ENCODE results near the gene PANK2.
A peak's percentile ranks its signal among the peaks of the same experiment; 100 is the strongest.
"Not testable (repeated sequence)": the region's sequence is repeated elsewhere in the genome, so short reads cannot be mapped to it uniquely, and the experiment has no call there.

The PANK2 gene

DNA sequence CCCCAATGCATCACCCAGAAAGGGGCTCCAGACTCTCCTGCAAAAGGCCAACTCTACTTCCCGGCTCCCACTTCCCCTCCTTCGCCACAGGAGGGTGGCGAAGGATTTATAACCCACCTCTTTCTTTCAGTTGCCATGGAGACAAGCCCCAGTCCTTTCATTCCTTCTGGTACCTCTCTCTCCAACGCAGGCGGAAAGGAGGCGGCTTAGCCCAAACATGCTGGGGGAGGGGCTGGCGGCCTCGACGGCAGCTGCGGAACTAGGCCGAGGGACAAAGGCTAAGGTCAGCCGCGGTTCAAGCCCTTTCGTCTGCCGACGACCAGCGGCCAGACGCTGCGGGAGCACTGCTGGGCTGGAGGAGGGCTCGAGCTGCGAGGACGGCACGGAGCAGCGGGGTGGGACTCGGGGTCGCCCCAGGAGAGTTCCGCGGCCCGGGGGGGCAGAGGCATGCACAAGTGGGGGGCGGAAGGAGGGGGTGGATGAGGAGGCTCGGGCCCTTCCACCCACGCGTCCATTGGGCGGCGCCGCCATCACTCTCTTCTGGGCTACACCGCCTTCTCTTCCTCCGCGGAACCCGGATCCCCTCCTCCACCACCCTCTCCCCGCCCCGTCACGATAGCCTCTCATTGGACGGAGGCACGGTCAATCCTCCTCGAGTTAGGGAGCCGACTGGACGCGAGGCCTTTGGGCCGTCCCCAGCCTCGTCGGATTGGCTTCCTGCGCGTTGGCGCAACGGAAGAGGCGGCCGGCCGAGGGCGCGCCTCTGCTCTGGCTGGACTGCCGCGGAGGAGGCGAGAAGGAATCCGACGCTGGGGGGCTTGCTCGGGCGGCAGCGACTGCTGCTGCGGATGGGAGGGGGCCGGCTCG lies at the start of gene PANK2:
PANK2 (plus strand) TSS at position 766 of the 867 bp plus-strand sequence.
- DNase-seq (ENCODE audit: low read depth), result peak; percentile 97

DNA sequence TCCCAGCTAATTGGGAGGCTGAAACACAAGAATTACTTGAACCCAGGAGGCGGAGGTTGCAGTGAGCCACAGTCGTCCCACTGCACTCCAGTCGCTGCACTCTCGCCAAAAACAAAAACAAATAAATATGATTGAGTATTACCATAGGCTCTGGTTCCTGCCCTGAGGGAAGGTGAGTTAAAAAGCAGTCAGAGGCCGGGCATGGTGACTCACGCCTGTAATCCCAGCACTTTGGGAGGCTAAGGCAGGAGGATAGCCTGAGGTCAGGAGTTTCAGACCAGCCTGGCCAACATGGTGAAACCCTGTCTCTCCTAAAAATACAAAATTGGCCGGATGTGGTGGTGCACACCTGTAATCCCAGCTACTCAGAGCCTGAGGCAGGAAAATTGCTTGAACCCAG lies 49.0 kb upstream of the PANK2 start:
- not testable (repeated sequence) for DNase-seq (ENCODE audit: low read depth)

DNA sequence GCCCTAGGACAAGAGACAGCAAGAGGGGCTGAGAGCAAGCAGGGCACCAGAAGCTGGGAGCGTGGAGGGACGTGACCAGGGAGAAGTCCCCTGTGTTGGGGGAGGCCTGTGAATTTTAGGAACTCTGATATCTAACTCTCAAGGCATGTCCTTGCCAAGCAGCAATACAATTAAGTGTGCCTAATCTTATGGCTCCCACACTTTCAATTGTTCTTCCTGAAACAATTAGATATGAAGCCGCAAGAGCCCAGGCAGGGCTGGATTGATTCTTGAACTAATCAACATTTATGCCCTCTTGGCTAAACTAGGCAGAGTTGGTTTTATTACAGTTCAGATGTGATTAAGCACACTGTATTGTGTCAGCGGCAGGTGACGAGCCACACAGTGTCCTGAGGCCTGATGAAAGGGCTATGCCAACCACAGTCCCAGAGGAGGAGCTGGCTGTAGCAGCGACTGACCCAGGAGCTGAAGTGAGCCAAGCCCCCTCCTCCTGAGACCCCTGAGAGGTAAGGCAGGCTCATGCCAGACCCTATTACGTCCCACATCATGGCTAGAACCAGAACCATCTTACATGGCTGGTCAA lies 46.7 kb upstream of the PANK2 start:
- DNase-seq (ENCODE audit: low read depth), result no peak

DNA sequence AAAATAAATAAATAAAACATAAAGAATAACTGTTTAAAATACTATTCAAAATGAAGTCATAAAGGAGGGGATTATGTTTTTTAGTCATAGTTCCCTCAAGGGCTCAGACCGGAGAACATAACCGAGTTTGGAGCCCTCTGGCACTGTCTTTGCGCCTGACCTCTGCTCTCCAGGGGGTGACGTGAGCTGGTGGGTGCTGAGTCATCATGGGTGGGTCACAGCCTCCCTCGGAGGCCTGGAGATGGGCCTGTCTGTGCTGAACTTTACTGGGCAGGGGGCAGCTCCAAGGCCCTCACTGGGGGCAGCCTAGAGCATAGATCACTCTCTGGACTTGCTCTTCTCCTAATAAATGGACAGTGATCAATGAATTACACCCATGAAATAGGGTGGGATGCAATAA lies 45.7 kb upstream of the PANK2 start:
- DNase-seq (ENCODE audit: low read depth), result no peak

DNA sequence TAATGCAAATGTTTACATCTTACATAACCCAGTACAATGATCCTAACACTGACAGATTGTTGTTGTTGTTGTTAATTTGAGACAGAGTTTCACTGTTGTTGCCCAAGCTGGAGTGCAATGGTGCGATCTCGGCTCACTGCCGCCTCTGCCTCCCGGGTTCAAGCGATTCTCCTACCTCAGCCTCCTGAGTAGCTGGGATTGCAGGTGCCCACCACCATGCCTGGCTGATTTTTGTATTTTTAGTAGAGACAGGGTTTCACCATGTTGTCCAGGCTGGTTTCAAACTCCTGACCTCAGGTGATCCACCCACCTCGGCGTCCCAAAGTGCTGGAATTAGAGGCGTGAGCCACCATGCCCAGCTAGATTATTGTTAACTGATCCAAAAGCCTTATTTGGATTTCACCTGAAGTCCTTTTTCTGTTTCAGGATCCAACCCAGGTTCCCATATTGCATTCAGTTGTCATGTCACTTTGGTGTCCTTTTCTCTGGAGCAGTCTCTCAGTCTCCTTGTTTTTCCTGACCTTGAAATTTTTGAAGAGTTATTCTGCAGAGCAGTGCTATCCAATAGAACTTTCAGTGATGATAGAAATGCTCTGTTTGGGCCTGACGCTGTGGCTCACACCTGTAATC lies 45.1 kb upstream of the PANK2 start:
- DNase-seq (ENCODE audit: low read depth), result not testable (repeated sequence)

DNA sequence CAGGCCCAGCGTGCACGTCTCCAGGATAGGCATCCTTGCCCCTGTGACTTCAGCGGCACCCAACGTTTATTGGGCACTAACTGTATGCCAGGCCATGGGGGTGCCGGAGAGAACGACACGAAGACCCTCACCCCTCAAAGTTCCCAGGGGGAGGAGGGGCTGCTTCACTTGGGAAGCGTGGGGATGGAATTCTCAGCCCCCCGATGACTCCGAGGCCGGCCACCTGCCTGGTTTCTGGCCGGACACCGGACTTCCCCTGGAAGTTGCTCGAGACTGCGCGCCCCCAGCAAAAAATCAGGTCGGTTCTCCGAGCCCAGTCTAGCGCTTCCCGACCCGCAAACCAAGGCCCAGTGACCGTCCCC lies 42.8 kb upstream of the PANK2 start:
- no peak for DNase-seq (ENCODE audit: low read depth)

DNA sequence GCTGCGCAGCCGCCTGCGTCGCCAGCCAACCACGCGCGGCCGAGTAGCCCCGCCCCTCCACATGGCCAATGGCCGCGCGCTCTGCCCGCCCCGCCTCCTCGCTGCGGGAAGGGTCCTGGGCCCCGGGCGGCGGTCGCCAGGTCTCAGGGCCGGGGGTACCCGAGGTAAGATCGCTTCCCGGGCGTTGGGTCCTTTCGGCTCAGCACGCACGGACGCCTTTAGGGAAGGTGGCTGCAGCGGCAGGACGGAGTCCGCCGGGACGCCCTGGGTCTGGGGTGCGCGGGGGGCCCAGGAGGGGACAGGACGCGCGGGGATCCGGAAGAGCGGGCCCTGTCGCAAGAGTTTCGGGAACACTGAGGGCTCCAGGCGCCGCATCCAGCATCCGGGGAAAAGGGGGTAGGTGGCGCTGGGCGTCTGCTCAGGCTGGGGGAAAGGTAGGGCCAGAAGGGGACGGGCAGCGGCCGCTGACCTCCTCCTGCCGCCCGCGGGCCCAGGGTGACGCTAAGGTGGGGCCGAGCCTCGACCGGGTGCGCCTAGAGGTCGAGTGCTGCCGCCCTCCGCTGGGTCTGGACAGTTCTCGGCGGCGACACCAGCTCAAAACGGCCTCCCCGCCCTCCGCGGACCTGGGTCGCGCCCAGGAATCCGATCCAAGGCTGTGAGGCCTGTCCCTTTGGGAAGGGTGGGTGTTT lies 42.3 kb upstream of the PANK2 start, which contains the start of gene MAVS:
MAVS (plus strand) TSS at position 95 of the 689 bp plus-strand sequence. CDS start 7,791 bp downstream, outside the sequence.
- peak; percentile 75 for DNase-seq (ENCODE audit: low read depth)

DNA sequence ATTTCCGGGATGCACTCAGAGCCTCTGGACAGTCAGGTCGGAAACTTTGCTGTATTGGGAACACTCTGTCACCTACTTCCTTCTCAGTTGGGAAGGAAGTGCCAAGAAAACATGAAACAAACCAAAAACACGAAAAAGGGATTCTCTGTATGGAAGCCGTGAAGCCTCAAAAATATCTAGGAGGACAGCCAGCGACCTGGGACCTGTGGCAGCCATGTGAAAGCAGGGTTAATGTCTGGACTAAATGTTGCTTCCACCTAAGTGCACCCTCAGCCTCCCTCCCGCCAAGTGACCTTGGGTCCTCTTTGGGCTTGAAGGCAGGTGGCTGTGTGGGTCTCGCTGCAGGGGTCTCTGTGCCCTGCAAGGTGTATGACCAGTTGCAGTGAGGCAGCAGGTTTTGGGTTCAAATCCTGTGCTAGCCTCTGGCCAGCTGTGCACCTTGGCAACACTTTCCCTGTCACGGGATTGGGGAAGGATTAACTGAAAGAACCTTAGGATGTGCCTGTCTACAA lies 41.7 kb upstream of the PANK2 start:
- no peak for DNase-seq (ENCODE audit: low read depth)

DNA sequence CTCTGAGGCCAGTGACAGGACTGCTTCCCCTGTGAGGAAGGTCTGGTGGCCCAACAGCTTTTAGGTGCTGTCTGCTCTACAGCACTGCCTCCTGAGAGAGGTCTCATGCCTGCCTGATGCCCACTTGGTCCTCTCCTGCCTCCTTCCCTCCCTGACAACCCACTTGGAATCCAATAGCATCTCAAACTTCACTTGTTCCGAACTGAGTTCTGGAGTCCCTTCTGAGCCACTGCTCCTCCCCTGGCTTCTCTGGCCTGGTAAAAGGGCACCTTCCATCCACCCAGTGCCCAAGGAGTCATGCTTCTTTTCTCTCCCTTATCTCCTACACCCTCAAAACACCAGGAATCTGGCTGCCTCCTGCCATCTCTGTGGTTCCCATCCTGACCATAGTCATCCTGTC lies 40.6 kb upstream of the PANK2 start:
- no peak for DNase-seq (ENCODE audit: low read depth)

DNA sequence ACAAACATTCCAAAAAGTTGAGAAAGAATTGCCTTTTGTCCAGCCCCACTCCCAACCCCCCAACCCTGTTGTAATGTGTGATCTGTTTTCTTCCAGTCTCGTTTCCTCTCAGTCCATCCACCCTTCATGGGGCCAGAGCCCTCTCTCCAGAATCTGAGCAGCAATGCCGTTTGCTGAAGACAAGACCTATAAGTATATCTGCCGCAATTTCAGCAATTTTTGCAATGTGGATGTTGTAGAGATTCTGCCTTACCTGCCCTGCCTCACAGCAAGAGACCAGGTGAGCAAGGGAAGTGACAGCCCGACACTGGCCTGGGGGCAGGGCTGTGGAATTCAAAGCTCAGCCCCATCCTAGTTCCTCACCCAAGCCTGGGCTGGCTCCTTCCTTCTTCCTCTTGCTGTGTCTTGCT lies 34.7 kb upstream of the PANK2 start:
- no peak for DNase-seq (ENCODE audit: low read depth)

DNA sequence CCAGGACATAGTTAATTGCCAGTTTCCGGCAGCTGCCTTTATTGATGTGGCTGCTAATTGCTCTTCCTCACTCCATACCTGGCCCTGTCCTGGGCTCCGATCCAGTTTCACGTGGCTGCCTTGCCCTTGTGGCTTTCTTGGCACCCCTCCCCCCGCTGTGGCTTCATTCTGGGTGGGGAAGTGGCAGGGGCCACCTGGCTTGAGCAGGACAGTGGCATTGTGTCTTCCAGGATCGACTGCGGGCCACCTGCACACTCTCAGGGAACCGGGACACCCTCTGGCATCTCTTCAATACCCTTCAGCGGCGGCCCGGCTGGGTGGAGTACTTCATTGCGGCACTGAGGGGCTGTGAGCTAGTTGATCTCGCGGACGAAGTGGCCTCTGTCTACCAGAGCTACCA lies 31.8 kb upstream of the PANK2 start:
- no peak for DNase-seq (ENCODE audit: low read depth)

DNA sequence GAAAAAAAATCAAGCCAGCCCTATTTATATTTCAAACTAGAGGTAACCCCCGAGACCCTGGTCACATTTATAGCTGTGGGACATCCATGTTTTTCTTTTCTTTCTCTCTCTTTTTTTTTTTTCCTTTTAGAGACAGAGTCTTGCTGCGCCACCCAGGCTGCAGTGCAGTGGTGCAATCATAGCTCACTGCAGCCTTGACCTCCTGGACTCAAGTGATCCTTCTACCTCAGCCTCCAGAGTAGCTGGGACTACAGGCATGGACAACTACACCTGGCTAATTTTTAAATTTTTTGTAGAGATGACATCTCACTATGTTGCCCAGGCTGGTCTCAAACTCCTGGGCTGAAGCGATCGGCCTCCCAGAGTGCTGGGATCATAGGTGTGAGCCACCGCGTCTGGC lies 30.5 kb upstream of the PANK2 start:
- DNase-seq (ENCODE audit: low read depth), result no peak

DNA sequence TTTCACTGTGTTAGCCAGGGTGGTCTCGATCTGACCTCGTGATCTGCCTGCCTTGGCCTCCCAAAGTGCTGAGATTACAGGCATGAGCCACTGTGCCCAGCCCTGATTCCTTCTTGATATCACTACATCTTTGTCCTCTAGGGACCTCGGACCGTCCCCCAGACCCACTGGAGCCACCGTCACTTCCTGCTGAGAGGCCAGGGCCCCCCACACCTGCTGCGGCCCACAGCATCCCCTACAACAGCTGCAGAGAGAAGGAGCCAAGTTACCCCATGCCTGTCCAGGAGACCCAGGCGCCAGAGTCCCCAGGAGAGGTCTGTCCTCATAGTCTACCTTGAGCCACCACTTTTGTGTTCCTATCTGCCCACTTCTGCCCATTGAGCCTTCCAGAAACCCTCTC lies 28.0 kb upstream of the PANK2 start:
- DNase-seq (ENCODE audit: low read depth), result no peak

DNA sequence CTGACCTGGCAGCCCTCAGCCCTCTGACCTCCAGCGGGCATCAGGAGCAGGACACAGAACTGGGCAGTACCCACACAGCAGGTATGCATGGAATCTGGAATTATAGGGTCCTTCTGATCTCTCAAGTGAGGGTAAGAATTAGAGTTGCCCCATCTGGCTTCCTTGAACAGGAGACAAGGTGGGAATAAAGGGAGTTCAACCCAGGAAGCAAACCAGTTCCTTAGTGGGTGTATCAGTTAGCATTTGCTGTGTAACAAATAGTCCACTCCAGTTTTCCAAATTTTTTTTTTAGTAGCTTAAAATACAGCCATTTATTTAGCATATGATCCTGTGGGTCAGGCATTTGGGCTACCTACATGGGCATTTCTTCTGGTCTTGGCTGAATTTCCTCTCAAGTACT lies 26.9 kb upstream of the PANK2 start:
- DNase-seq (ENCODE audit: low read depth), result no peak

DNA sequence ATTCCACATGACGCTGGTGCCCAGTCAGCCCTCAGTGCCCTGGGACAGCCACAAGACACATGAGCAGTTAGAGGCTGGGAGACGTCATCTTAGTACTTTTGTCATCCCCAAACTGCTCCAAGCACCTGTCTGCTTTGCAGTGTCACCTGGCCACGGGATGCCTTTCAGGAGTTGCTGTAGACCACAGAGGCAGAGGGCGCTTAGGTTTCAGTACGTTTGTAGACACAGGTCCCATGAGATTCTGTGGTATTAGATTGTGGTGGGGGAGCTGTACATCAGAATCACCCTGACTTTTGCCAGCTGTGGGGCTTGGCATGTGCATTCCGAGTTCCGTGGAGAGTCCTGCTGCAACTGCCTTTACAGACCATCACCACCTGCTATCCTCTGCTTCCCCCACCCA lies 25.9 kb upstream of the PANK2 start:
- no peak for DNase-seq (ENCODE audit: low read depth)

DNA sequence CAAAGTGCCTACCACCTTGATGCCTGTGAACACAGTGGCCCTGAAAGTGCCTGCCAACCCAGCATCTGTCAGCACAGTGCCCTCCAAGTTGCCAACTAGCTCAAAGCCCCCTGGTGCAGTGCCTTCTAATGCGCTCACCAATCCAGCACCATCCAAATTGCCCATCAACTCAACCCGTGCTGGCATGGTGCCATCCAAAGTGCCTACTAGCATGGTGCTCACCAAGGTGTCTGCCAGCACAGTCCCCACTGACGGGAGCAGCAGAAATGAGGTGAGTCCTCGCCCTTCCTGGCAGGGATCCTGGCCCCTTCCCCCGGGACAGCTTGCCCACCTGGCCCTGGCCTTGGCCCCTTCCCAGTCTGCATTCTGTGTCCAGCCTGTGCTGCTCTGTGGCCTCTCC lies 24.7 kb upstream of the PANK2 start:
- DNase-seq (ENCODE audit: low read depth), result no peak

DNA sequence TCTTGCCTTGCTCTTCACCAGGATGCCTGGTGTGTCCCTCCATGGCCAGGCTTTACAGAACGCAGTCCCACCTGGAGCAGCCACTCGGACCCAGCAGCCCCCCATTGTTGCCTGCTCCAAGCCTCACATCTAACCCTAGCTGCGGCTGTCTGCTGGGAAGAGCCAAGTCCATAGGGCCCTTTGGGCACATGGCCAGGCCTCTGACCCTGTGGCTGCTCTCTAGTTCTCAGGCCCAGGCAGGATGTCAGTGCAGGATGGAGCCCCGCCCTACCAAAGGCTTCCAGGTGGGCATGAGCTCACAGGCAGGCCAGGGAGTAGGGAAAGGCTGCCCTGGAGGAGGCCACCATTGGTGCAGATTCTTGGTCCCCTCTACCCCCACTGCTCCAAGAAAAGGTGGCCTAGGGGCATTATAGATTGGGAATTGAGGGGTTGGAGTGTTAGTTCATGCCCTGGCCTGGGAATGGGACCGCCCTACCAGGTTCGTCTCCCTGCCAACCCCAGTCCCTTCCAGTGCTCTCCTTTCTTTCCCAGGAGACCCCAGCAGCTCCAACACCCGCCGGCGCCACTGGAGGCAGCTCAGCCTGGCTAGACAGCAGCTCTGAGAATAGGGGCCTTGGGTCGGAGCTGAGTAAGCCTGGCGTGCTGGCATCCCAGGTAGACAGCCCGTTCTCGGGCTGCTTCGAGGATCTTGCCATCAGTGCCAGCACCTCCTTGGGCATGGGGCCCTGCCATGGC lies 23.9 kb upstream of the PANK2 start:
- DNase-seq (ENCODE audit: low read depth), result no peak

DNA sequence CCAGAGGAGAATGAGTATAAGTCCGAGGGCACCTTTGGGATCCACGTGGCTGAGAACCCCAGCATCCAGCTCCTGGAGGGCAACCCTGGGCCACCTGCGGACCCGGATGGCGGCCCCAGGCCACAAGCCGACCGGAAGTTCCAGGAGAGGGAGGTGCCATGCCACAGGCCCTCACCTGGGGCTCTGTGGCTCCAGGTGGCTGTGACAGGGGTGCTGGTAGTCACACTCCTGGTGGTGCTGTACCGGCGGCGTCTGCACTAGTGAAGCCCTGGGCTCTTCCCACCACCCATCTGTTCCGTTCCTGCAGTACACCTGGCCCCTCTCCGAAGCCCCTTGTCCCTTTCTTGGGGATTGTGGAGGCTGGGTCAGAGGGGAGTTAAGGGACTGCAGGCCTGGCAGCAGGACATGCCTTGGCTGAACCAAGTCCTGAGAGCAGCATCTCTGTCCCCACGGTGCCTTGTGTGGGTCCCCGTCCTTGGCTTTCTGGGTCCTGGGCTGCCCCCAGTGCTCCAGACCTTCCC lies 23.2 kb upstream of the PANK2 start:
- no peak for DNase-seq (ENCODE audit: low read depth)

DNA sequence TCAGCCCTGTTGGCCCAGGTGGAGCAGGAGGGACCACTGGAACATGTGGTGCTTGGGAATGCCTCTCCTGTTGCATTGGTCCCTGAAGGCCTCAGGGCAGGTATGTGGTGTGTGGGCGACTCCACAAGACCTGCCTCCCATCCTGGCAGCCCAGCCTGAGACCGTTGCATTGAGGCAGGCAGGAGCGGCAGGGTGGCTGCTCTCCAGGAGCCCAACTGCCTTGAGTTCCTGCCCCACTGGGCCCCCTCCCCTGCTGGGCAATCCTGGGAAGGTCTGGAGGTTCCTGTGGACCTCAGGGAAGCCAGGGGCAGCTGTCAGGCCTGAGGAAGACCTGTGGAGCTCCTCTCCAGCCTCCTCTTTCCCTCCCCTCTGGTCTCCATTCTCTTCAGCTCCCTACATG lies 22.7 kb upstream of the PANK2 start:
- DNase-seq (ENCODE audit: low read depth), result no peak

DNA sequence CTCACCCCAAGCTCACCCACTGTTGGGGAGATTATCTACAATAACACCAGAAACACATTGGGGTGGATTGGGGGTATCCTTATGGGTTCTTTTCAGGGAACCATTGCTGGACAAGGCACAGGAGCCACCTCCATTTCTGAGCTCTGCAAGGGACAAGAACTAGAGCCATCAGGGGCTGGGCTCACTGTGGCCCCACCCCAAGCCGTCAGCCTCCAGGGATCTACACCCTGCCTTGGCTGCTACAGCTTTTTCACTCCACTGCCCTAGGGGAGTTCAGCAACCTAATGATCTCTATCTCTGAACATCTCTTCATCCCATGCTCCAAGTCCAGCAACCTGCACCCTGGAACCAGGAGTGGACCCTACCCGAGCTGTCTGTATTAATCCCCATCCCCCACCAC lies 21.4 kb upstream of the PANK2 start:
- no peak for DNase-seq (ENCODE audit: low read depth)

DNA sequence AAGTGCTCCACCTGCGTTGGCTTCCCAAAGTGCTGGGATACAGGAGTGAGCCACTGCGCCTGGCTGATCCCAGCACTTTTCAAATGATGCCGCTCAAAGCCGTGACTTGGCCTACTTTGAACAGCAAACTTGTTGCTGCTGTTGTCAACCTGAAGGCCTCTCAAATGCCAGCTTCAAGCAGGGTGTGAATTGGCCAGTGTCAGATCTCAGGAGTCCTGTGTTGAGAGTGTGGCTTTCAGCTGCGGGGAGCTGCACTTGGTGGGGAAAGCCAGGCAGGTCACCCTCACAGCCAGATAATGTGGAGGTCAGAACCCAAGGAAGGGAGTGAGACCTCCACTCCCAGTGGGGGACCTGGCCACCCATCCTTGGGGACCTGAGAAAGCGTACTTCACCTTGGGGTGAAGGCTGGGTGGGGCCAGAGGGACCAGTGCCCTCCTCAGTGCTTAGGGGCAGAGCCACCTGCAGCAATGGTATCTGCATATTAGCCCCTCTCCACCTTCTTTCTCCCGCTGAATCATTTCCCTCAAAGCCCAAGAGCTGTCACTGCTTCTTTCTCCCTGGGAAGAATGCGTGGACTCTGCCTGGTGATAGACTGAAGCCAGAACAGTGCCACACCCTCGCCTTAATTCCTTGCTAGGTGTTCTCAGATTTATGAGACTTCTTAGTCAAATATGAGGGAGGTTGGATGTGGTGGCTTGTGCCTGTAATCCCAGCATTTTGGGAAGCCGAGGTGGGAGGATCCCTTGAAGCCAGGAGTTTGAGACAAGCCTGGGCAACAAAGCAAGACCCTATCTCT lies 19.1 kb upstream of the PANK2 start:
- no peak for DNase-seq (ENCODE audit: low read depth)

All from T-helper 22 cell (primary cell).